NCI-H1092 treated with DMSO at 0.1 percent for 48 hours (cell line): ENCODE measurements around the gene PSAPL1.
"Not testable (repeated sequence)": the region's sequence is repeated elsewhere in the genome, so short reads cannot be mapped to it uniquely, and the experiment has no call there.

Experiments used
- DNase-seq: peaks from one replicate; lab custom pipeline; 2025; lab: John Stamatoyannopoulos, UW

PSAPL1 gene

GRCh38 chr4:7458477-7458876 is 23.7 kb upstream of the PSAPL1 start:
- DNase-seq, result no peak

- no peak for DNase-seq
These were observed 23.3 kb upstream of the PSAPL1 start for GRCh38 chr4:7458066-7458425.

DNA sequence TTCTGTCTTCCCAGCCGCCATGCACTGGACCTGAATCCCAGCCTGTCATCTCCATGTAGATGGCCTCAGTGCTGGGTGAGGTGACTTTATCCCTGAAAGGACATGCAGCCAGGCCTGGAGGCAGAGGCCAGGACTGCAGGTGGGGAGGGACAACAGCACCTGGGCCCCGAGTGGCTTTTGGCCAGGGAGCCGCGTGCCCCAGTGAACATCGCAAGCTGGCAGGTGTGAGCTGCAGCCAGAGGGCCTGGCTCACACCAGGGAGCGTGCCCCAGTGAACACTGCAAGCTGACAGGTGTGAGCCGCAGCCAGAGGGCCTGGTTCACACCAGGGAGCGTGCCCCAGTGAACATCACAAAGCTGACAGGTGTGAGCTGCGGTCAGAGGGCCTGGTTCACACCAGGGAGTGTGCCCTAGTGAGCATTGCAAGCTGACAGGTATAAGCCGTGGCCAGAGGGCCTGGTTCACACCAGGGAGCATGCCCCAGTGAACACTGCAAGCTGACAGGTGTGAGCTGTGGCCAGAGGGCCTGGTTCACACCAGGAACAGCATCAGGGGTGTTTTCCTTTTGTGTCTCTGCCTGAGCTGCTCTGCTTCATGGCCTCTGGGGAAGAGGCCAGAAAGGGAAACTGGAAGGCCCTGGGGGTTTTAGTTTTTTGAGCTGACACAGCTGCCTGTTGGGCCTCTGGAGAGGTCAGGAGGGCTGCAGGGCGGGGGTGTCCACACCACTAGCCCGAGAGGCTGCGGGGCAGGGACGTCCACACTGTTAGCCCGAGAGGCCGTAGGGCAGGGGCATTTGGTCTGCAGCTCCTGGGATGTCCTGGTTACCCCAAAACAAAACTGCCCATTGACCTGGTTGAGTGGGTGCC is 22.7 kb upstream of the PSAPL1 start:
- DNase-seq, result no peak

- DNase-seq, result not testable (repeated sequence)
These were observed 18.1 kb upstream of the PSAPL1 start for GRCh38 chr4:7452802-7453201.

DNA sequence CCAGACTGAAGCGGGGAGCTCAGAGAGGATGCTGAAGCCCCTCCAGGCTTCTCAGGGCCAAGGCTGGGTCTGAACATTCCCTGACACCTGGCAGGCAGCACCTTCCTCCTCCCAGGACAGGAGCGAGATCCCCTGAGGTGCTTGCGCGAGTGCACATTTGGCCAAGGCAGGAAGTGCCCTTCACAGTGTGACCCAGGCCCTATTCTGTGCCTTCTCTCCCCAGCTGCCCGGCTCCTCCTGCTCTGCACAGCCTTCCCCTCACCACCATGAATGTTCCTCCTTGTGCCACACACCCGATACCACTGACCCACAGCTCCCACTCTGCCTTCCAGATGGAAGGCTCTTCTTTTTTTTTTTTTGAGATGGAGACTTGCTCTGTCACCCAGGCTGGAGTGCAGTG is 17.1 kb upstream of the PSAPL1 start:
- no peak for DNase-seq

- DNase-seq, result no peak
These were observed 16.7 kb upstream of the PSAPL1 start for GRCh38 chr4:7451434-7451789.

GRCh38 chr4:7450775-7451433 is 16.2 kb upstream of the PSAPL1 start:
- no peak for DNase-seq

DNA sequence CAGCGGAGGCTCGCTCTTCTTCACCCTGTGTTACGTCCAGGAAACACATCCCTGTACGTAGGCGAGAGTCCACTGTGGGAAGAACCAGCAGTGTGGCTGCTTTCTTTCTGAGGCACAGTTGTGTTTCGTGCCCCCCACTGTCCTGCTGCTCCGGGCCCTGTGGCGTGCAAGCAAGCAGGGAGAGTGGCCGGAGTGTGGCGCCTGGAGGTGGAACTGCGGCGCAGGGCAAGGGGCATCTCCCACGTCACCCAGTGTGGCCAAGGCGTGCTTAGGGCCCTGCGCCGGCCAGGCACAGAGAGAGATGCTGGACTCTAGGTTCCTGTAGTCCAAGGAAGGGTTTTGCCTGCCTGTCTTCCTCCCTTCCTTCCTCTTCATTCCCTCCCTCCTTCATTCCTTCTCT is 13.3 kb upstream of the PSAPL1 start:
- DNase-seq, result no peak

- DNase-seq, result no peak
These were observed 12.5 kb upstream of the PSAPL1 start for GRCh38 chr4:7447236-7447635.

GRCh38 chr4:7444731-7445130 is 10.0 kb upstream of the PSAPL1 start:
- DNase-seq, result no peak

DNA sequence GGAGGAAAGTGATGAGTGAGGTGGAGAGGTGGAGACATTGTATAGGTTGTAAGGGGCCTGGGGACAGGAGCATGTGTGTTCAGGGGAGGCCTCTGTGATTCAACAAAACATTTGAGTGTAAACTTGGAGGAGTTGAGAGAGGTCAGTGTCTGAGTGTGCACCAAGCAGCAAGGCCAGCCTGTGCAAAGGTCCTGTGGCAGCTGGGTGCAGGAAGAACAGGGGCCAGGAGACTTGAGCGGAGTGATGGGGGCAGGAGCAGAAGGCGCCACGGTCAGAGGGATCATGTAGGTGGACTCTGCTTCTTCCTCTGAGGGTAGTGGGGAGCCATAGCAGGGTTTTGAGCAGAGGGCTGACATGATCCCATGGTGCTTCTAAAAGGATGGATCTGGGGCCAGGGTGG is 9.6 kb upstream of the PSAPL1 start:
- DNase-seq, result no peak

- no peak for DNase-seq
These were observed 7.9 kb upstream of the PSAPL1 start for GRCh38 chr4:7442574-7443162.

DNA sequence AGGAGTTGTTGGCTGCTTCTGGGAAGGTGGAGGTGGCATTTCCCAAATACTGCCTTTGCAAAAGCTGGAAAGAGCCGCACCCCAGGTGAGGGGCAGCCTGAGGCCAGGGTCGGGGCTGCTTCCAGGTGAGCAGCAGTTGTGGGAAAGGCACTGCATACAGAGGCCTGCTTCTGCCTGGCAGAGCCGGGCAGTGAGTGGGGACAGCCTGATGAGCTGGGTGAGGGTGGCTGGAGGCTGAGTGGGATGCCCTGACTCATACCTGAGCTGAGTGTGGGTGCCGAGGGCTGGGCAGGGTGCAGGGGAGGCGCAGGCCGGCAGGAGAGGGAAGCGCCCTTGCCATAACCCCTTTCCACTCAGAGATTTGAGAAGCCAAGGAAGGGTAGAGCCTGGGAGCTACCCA is 6.5 kb upstream of the PSAPL1 start:
- DNase-seq, result no peak

DNA sequence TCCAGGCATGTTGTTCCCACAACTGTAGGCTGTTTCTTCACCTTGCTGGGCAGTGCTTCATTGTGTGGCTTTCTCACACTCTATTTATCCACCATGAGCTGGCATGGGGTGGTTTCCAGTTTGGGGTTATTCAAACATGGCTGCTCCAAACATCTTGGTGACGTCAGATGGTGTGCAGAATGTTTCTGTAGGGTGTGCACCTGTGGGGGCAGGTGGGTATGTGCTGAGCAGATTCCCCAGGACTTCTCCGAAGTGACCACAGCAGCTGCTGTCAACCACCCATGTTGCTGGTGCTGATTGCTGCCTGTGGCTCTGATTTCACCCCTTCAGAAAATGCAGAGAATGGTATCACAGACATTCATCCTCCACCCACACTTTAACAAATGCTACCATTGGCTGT is 5.0 kb upstream of the PSAPL1 start:
- DNase-seq, result no peak

GRCh38 chr4:7436256-7436655 is 1.5 kb upstream of the PSAPL1 start:
- DNase-seq, result no peak

DNA sequence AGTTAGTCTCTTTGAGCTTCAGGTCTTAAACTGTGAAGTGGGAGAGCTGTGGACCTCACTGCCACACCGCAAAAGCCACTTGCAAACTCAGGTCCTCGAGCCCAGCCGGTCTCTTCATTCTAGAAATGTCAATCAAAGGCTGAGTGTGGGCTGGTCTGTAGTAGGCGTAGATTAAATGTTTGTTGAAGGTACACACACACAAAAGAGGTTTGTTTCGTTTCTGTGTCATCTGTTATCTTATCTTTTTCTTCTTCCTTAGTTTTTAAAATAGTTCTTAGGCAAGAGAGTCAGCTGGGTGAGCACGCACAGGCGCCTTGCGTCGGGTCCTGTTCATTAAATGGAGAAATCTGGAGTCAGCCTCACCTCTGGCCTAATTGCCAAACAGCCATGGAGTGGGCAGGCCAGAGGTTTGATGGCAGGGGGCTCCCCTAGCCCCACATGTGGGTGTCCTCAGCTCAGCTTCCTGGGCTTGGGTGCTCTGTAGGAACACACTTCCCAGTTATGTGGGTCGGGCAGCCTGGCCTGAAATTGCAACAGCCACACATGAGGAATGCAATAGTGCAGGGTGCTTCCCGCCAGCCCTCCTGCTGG is 836 bp upstream of the PSAPL1 start:
- no peak for DNase-seq

- no peak for DNase-seq
These were observed 477 bp downstream of the PSAPL1 start for GRCh38 chr4:7434141-7434765.

DNA sequence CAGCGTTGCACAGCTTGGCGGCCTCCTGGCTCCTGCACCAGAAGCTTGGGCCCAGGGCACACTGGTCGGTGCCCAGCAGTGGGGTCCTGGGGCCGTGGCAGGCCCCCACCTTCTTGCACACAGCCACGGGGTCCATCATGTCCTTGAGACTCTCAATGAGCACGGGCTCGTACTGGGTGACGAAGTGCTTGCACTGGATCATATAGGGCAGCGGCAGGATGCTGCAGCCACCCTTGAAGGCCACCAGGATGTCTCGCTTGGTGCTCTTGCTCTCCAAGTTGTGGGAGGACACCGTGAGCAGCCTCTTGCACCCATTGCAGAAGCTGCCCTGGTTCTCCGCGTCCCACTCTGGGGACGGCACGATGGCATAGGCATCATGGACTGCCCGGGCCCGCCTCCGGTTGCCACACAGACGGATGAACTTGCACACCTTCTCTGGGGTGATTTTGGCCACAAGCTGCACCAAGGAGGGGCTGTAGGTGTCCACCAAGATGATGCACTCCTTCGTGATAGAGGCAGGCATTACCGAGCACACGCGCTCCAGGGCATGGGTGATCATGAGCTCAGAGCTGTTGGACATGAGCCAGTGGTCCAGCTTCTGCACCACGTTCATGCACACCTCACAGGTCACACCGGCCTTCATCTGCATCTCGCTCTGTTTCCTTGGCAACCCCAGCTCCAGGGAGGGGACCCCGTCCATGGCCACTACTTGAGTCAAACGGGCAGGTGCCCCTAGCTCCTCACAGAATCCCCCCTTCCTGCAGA is 1.2 kb downstream of the PSAPL1 start:
- DNase-seq, result no peak

DNA sequence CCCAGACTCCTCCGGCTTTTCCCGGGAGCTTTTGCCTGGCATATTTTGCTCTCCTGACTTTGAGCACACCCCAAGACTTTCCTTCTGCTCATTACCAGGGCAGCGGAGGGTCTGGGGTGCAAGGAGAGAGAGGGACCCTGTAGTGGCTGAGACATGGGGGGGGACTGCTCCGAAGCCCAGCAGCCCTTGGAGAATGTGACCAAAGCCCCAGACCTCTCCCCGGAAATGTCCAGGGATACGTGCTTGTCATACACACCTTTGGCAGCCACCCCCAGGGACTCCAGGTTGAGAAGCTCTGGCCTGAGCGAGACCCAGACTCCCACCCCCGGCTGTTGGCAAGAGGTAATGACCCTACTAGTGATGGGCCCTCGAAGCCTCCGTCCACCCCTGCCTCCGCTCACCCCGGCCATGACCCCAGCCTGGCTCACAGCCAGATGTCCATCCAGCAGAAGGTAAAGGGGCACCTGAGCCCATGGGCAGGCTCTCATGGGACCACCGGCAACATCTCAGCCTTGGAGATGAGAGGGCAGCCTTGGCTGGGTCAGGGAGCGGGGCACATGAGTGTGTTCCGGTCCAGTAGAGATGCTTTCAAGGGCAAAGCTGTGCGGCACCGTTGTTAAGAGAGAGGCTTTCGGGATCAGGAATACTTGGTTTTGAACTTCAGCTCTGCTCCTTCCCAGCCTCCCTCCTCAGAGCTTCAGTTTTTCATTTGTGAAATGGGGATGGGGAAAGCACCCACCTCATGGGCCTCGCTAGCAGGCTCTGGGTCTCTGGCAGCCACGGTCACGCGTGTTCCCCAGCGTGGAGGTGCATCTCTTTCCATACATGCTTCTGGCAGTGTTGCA is 2.0 kb downstream of the PSAPL1 start:
- DNase-seq, result no peak

- DNase-seq, result no peak
These were observed 2.8 kb downstream of the PSAPL1 start for GRCh38 chr4:7431696-7432530.
